Activated naive CD4-positive, alpha-beta T cell treated with anti-CD3 and anti-CD28 coated beads, Interleukin-2, amount 10 ng/mL, durations not matched to agents 7 days and 5 days (primary cell): ENCODE data around the gene MAGEB4.
"Not testable (repeated sequence)": the region's sequence is repeated elsewhere in the genome, so short reads cannot be mapped to it uniquely, and the experiment has no call there.

Source experiments
- CTCF ChIA-PET: fragments of 350-600 bp; sonication (Branson Sonifier 250); formaldehyde crosslinking; loops from one replicate; lab custom pipeline; 2021; ENCODE audit warnings: antibody characterized with exemption; lab: Charles Lee
- DNase-seq: peaks from one replicate; pipeline ENCODE4 v3.0.0-alpha.2; 2020
- H3K27ac Mint-ChIP-seq: one replicate; pipeline ENCODE4 v1.8.0; 2021; ENCODE audit warnings: mild to moderate bottlenecking, moderate library complexity, mixed read lengths
- H3K27me3 Mint-ChIP-seq: one replicate; pipeline ENCODE4 v1.8.0; 2021; ENCODE audit warnings: mild to moderate bottlenecking, mixed read lengths
- H3K36me3 Mint-ChIP-seq: one replicate; pipeline ENCODE4 v1.8.0; 2021; ENCODE audit warnings: mixed read lengths
- H3K4me1 Mint-ChIP-seq: one replicate; pipeline ENCODE4 v1.8.0; 2021; ENCODE audit warnings: mixed read lengths
- H3K4me3 Mint-ChIP-seq: one replicate; pipeline ENCODE4 v1.8.0; 2021; ENCODE audit warnings: mild to moderate bottlenecking, moderate library complexity, mixed read lengths
- H3K9me3 Mint-ChIP-seq: one replicate; pipeline ENCODE4 v1.8.0; 2021; ENCODE audit warnings: mixed read lengths

MAGEB4 gene, protein sequence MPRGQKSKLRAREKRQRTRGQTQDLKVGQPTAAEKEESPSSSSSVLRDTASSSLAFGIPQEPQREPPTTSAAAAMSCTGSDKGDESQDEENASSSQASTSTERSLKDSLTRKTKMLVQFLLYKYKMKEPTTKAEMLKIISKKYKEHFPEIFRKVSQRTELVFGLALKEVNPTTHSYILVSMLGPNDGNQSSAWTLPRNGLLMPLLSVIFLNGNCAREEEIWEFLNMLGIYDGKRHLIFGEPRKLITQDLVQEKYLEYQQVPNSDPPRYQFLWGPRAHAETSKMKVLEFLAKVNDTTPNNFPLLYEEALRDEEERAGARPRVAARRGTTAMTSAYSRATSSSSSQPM

DNA sequence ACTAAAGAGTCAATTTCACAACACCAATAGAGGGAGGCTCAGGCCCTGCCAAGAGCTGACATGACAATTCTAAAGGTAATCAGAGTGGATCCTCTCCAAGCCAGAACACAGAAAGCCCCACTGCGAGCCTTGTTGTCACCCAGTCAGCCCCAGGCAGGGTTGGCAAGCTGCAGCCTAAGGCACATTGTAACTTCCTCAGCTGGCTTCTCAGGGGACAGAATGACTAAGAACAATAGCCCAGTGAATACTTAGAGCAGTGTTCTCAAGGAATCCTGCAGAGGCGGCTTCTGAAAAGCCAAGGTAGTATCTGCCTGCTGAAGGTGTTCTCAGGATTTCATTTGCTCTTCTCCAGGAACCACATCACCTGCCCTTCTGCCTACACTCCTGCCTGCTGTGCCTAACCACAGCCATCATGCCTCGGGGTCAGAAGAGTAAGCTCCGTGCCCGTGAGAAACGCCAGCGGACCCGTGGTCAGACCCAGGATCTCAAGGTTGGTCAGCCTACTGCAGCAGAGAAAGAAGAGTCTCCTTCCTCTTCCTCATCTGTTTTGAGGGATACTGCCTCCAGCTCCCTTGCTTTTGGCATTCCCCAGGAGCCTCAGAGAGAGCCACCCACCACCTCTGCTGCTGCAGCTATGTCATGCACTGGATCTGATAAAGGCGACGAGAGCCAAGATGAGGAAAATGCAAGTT lies at the start of gene MAGEB4:
Gene MAGEB4, plus strand, starts transcription at position 277 of the 692 bp plus-strand sequence. Its CDS starts 136 bp downstream, at position 413.
- CTCF ChIA-PET = no interaction called here
- H3K4me1 Mint-ChIP-seq = no peaks in the 10 kb centered on the region
- no peak within 1 kb of the TSS for H3K27ac Mint-ChIP-seq
- no peak for DNase-seq
- H3K36me3 Mint-ChIP-seq = no peaks in the 10 kb centered on the region
- H3K27me3 Mint-ChIP-seq = no peaks in the 10 kb centered on the region
- no peaks in the 10 kb centered on the region for H3K9me3 Mint-ChIP-seq
- H3K4me3 Mint-ChIP-seq = no peak within 1 kb of the TSS

DNA sequence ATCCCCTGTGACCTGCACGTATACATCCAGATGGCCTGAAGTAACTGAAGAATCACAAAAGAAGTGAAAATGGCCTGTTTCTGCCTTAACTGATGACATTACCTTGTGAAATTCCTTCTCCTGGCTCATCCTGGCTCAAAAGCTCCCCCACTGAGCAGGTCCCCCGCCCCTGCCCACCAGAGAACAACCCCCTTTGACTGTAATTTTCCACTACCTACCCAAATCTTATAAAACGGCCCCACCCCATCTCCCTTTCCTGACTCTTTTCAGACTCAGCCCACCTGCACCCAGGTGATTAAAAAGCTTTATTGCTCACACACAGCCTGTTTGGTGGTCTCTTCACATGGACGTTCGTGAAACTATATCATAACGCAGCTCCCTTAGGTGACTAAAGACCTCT lies 47.9 kb upstream of the MAGEB4 start:
- H3K36me3 Mint-ChIP-seq, H3K27ac Mint-ChIP-seq, H3K27me3 Mint-ChIP-seq, H3K9me3 Mint-ChIP-seq, DNase-seq, CTCF ChIA-PET, H3K4me1 Mint-ChIP-seq, H3K4me3 Mint-ChIP-seq: not testable (repeated sequence)

DNA sequence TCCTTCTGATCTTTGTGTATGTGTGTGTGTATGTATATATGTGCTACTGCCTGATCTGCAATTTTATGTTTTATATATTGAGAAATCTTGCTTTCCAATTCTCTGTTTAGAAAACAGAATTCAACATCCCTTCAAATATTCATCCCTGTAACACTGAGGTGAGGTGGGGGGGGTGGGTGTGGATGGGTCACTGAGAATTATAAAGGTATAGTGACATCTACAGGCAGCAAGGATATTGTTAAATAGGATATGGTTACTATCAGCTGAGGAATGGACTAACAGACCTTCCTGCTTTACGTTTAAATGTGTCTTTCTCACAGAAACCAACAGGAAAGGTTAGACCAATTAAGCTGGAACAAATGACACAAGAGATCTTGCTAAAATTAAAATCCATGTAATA lies 45.5 kb upstream of the MAGEB4 start:
- H3K27ac Mint-ChIP-seq = no peak overlapping the region
- no peaks in the 10 kb centered on the region for H3K9me3 Mint-ChIP-seq
- CTCF ChIA-PET = no interaction called here
- H3K36me3 Mint-ChIP-seq = no peaks in the 10 kb centered on the region
- no peaks in the 10 kb centered on the region for H3K27me3 Mint-ChIP-seq
- H3K4me3 Mint-ChIP-seq = no peak overlapping the region
- DNase-seq = no peak
- no peaks in the 10 kb centered on the region for H3K4me1 Mint-ChIP-seq

DNA sequence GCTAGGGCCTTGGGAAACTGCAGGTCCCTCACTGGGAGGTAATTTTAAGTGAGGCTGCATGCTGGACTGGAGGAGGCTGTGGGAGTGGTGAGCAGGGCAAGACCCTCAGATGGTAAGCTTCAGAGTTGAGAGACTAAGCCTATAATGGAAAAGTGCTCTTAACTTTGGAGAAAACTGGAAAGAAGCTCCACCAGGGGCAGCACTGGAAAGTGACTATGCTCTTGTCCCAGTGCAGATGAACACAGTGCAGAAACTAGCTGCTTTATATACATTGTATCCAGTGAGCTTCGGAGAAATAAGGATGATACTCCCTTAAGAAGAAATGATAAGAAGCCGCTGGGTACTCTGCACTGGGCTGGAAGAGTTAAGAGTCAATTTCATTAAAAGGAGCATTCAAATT lies 29.6 kb upstream of the MAGEB4 start:
- CTCF ChIA-PET = no interaction called here
- no peak overlapping the region for H3K4me3 Mint-ChIP-seq
- DNase-seq = no peak
- no peaks in the 10 kb centered on the region for H3K36me3 Mint-ChIP-seq
- H3K27me3 Mint-ChIP-seq = no peaks in the 10 kb centered on the region
- no peak overlapping the region for H3K27ac Mint-ChIP-seq
- no peaks in the 10 kb centered on the region for H3K4me1 Mint-ChIP-seq
- H3K9me3 Mint-ChIP-seq = no peaks in the 10 kb centered on the region

DNA sequence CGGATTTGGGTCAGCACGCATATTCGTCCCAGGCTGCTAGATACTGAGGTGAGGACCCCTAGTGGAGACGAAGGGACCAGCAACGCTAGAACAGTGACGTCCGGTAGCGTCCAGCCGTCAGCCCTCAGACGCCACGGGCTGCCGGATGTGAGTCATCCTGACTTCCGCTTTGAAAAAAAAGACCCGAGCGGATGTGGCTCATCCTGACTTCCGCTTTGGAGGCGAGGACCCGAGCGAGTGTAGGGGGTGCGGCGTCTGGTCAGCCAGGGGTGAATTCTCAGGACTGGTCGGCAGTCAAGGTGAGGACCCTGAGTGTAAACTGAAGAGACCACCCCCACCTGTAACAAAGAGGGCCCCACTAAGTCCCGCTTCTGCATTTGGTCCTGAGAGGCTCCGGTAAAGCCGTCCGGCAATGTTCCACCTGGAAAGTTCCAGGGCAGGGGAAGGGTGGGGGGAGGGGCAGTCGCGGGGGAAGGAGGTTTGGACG lies 26.4 kb upstream of the MAGEB4 start, which contains the start of gene MAGEB2:
Gene MAGEB2, plus strand, starts transcription at position 207 of the 487 bp plus-strand sequence. CDS start 3,018 bp downstream, outside the sequence.
- H3K36me3 Mint-ChIP-seq = no peaks in the 10 kb centered on the region
- DNase-seq = no peak
- H3K27ac Mint-ChIP-seq = no peak within 1 kb of the TSS
- no peaks in the 10 kb centered on the region for H3K9me3 Mint-ChIP-seq
- CTCF ChIA-PET = no interaction called here
- H3K4me3 Mint-ChIP-seq = no peak within 1 kb of the TSS
- no peaks in the 10 kb centered on the region for H3K4me1 Mint-ChIP-seq
- H3K27me3 Mint-ChIP-seq = no peaks in the 10 kb centered on the region

DNA sequence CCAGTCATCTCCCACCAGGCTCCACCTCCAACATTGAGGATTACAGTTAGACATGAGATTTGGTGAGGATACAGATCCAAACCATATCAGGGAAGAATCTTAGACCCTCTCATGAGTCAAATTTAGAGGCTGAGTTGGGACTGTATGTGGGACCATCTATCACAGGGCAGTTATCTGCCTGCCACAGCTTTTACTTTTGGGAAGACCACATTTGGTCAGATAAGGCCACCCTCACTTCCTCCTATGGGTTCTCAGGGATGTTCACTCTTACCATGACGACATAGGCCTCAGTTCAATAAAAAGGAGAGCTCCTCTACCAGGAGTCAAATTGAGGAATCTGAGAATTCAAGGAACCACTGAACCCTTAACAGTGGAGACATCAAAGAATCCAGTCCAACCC lies 24.3 kb upstream of the MAGEB4 start:
- no peaks in the 10 kb centered on the region for H3K9me3 Mint-ChIP-seq
- no peak for DNase-seq
- no peak overlapping the region for H3K4me3 Mint-ChIP-seq
- no peaks in the 10 kb centered on the region for H3K36me3 Mint-ChIP-seq
- H3K27ac Mint-ChIP-seq = no peak overlapping the region
- H3K27me3 Mint-ChIP-seq = no peaks in the 10 kb centered on the region
- CTCF ChIA-PET = no interaction called here
- no peaks in the 10 kb centered on the region for H3K4me1 Mint-ChIP-seq

DNA sequence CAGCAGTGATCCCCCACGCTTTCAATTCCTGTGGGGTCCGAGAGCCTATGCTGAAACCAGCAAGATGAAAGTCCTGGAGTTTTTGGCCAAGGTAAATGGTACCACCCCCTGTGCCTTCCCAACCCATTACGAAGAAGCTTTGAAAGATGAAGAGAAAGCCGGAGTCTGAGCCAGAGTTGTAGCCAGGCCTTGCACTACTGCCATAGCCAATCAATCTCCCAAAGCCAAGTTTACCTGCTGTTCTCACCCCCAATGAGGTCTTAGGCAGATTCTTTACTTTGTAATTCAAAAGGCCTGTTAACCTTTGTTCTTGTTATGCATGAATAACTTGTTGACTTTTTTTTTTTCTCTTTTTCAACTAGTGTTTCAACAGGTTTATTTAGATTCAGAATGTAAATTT lies 22.4 kb upstream of the MAGEB4 start:
- Mint-ChIP-seq H3K4me3 (no peak overlapping the region), H3K4me1 (no peaks in the 10 kb centered on the region), H3K27me3 (no peaks in the 10 kb centered on the region), H3K36me3 (no peaks in the 10 kb centered on the region), H3K27ac (no peak overlapping the region), H3K9me3 (no peaks in the 10 kb centered on the region)
- no peak for DNase-seq
- CTCF ChIA-PET = no interaction called here

DNA sequence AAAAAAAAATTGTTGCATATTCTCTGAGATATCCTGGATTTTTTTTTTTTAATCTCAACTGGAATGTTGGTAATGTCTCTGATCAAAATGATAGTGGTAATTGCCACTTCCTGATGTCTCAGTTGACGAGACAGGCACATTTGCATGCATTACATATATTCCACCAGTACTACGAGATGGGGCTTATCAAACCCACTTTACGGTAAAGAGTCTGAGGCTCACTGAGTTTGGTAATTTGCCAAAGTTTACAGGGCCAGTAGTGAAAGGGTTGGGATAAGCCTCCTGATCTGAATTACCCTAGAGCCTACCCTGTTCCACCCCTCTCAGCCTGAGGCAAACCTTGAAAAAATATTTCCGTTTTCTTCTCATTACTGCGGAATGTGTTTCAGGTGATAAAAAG lies 21.1 kb upstream of the MAGEB4 start:
- H3K4me3 Mint-ChIP-seq = no peak overlapping the region
- CTCF ChIA-PET = no interaction called here
- H3K36me3 Mint-ChIP-seq = no peaks in the 10 kb centered on the region
- H3K9me3 Mint-ChIP-seq = no peaks in the 10 kb centered on the region
- no peaks in the 10 kb centered on the region for H3K4me1 Mint-ChIP-seq
- H3K27me3 Mint-ChIP-seq = no peaks in the 10 kb centered on the region
- DNase-seq = no peak
- H3K27ac Mint-ChIP-seq = no peak overlapping the region

DNA sequence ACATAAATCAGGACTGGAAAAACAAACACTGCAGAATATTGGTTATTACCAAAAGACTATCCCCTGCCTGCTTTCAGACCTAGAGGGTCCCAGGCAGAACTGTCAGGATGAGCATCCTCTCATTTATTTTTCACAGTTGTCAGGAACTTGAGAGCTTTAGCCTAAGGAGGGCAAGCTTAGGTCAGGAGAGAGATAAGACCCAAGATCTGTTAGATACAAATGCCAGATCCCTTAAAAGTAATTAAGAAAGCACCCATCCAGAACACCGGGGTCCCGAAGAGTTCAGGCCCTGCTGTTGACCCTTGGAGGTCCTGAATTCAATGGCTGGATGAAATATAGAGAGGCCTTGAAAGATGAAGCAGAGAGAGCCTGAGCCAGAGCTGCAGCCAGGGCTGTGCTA lies 17.3 kb upstream of the MAGEB4 start:
- H3K27ac Mint-ChIP-seq = no peak overlapping the region
- H3K4me1 Mint-ChIP-seq = no peaks in the 10 kb centered on the region
- no peak overlapping the region for H3K4me3 Mint-ChIP-seq
- DNase-seq = no peak
- no peaks in the 10 kb centered on the region for H3K9me3 Mint-ChIP-seq
- no peaks in the 10 kb centered on the region for H3K36me3 Mint-ChIP-seq
- no peaks in the 10 kb centered on the region for H3K27me3 Mint-ChIP-seq
- CTCF ChIA-PET = no interaction called here

DNA sequence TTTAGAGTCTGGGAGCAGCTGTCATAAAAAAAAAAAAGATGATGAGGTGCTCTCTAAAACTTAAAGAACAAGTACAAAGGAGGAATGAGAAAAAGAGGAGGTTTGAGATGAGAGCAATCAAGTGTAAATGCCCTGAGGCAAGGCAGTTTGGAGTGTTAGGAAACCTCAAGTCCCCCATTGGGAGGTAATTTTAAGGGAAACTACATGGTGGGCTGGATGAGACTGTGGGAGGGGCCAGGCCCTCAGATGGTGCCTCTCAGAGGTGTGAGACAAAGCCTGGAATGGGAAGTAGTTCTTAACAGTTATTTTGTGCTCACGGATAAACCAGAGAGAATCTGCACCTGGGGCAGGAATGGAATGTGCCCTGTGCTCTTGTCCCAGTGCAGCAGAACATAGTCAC lies 13.3 kb upstream of the MAGEB4 start:
- no peak for DNase-seq
- CTCF ChIA-PET = no interaction called here
- no peaks in the 10 kb centered on the region for H3K9me3 Mint-ChIP-seq
- H3K4me3 Mint-ChIP-seq = no peak overlapping the region
- no peaks in the 10 kb centered on the region for H3K36me3 Mint-ChIP-seq
- H3K27ac Mint-ChIP-seq = no peak overlapping the region
- no peaks in the 10 kb centered on the region for H3K4me1 Mint-ChIP-seq
- H3K27me3 Mint-ChIP-seq = no peaks in the 10 kb centered on the region

DNA sequence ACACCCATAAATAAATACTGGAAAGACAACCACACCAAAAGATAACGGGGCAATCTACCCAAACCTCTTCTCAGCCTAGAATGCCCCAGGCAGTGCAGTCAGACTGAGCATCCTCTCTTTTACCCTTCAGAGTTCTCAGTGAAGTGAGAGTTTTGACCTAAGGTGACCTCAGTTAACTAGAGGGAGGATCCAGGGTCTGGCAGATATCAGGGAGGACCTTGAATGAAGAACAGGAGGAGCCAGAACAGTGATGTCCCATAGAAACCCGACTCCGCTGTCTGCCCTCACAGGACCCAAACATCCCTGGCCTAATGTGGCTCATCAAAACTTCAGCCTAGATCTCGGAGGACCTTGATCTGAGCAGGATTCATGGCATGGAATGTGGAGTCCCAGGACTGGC lies 11.4 kb upstream of the MAGEB4 start, which contains the start of gene MAGEB3:
Gene MAGEB3, plus strand, starts transcription at position 263 of the 400 bp plus-strand sequence. CDS start 5,268 bp downstream, outside the sequence.
- Mint-ChIP-seq H3K4me3 (no peak within 1 kb of the TSS), H3K27ac (no peak within 1 kb of the TSS), H3K36me3 (no peaks in the 10 kb centered on the region), H3K9me3 (no peaks in the 10 kb centered on the region), H3K27me3 (no peaks in the 10 kb centered on the region), H3K4me1 (no peaks in the 10 kb centered on the region)
- CTCF ChIA-PET = no interaction called here
- no peak for DNase-seq

DNA sequence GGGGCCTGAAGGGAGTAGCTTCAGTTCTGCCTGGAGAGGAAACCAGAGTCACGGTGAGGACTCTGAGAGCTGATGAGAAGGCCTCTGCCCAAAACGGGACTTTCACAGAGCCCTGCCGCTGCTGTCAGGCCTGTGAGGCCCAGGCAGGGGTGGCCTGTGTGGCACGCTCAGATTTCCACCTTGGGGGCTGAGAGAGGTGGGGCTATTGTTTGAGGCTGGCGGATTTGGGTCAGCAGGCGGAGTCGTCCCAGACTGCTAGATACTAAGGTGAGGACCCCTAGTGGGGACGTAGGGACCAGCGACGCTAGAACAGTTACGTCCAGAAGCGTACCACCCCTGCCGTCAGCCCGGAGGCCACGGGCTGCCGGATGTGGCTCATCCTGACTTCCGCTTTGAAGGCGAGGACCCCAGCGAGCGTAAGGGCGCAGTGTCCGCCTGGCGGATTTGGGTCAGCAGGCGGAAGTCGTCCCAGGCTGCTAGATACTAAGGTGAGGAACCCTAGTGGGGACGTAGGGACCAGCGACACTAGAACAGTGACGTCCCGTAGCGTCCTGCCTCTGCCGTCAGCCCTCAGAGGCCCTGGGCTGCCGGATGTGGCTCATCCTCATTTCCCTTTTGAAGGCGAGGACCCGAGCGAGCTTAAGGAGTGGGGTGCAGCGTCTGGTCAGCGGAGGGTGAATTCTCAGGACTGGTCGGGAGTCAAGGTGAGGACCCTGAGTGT lies 5.1 kb downstream of the MAGEB4 start, which contains the start of gene MAGEB1:
Gene MAGEB1, plus strand, starts transcription at position 378 of the 721 bp plus-strand sequence. CDS start 3,348 bp downstream, outside the sequence.
- H3K4me1 Mint-ChIP-seq = no peaks in the 10 kb centered on the region
- H3K9me3 Mint-ChIP-seq = no peaks in the 10 kb centered on the region
- H3K36me3 Mint-ChIP-seq = no peaks in the 10 kb centered on the region
- no peaks in the 10 kb centered on the region for H3K27me3 Mint-ChIP-seq
- no peak within 1 kb of the TSS for H3K4me3 Mint-ChIP-seq
- no peak within 1 kb of the TSS for H3K27ac Mint-ChIP-seq
- no peak for DNase-seq
- CTCF ChIA-PET = no interaction called here

DNA sequence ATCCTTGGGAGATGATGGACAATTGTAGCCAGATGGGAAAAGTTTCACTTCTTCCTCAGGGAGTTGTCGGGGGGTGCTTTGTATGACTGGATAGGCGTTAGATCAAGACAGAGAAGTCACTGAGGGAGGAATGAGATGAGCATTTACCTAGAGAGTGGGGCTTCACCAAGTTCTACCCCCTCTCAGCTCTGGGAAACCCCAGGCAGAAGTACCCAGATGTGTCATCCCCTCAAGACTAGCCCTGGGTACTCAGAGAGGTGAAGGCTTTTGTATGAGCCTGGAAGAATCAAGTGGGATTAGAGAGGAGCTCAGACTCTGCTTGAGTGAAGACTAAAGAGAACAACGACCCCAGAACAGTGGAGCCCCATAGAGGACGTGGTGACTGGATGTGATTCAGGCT lies 7.1 kb downstream of the MAGEB4 start:
- H3K4me3 Mint-ChIP-seq = no peak overlapping the region
- H3K27ac Mint-ChIP-seq = no peak overlapping the region
- CTCF ChIA-PET = no interaction called here
- no peaks in the 10 kb centered on the region for H3K27me3 Mint-ChIP-seq
- no peaks in the 10 kb centered on the region for H3K9me3 Mint-ChIP-seq
- no peaks in the 10 kb centered on the region for H3K36me3 Mint-ChIP-seq
- H3K4me1 Mint-ChIP-seq = no peaks in the 10 kb centered on the region
- DNase-seq = no peak

DNA sequence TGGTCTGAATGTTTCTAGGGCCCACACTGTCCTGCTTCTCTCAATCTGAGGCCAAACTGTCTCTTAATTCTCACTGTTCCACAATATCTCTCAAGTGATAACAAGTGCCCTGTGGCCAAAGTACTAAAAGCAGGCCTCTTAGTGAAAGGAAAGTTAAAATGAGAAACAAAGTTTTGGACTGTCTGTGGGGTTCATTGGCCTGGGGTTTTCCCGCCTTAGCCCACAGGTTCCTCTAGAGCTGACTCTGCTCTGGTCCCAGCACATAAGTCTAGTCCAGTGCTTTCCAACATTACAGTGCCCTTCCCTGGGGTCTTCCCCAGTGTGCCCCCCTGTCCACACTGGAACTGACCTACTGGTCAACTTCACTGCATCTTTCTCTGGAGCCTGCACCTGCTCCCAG lies 11.5 kb downstream of the MAGEB4 start:
- no peak overlapping the region for H3K4me3 Mint-ChIP-seq
- H3K27me3 Mint-ChIP-seq = no peaks in the 10 kb centered on the region
- H3K9me3 Mint-ChIP-seq = no peaks in the 10 kb centered on the region
- no peak for DNase-seq
- no peaks in the 10 kb centered on the region for H3K4me1 Mint-ChIP-seq
- H3K27ac Mint-ChIP-seq = no peak overlapping the region
- CTCF ChIA-PET = no interaction called here
- no peaks in the 10 kb centered on the region for H3K36me3 Mint-ChIP-seq
